ENCODE measurements around the gene MRPS11. TPM values are rescaled to one million over a fixed set of nuclear protein-coding genes. Genes with fewer than 3 reads are reported as not detected.
A peak's percentile ranks its signal among the peaks of the same experiment; 100 is the strongest.

The MRPS11 gene
- total and polyA plus RNA-seq, 2 experiments from 2014 or later: 28.5 to 67.8 TPM

DNA sequence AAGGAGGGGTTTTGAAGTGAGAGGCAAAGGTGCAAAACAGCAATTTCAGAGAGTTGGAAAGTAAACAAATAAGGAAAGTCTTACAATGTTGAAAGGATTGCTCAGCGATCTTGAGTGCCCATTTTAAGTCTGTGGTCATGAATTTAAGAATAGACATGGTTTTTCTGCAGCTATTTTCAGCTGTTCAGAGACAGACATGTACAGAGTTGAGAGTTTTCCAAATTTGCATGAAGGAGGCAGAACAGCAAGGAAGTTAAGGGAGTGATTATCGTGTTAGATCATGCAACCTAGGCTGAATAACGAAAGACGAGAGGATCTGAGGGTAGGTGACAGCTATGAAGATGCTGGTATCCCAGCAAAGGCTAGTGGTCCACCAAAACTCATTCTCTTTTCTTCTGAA, 41.8 kb downstream of the MRPS11 start:
- H4K20me1 ChIP-seq (ENCODE audit: insufficient read depth, poor library complexity, severe bottlenecking): no peaks in the 10 kb centered on the region
- TF ChIP-seq, protein P1, sequence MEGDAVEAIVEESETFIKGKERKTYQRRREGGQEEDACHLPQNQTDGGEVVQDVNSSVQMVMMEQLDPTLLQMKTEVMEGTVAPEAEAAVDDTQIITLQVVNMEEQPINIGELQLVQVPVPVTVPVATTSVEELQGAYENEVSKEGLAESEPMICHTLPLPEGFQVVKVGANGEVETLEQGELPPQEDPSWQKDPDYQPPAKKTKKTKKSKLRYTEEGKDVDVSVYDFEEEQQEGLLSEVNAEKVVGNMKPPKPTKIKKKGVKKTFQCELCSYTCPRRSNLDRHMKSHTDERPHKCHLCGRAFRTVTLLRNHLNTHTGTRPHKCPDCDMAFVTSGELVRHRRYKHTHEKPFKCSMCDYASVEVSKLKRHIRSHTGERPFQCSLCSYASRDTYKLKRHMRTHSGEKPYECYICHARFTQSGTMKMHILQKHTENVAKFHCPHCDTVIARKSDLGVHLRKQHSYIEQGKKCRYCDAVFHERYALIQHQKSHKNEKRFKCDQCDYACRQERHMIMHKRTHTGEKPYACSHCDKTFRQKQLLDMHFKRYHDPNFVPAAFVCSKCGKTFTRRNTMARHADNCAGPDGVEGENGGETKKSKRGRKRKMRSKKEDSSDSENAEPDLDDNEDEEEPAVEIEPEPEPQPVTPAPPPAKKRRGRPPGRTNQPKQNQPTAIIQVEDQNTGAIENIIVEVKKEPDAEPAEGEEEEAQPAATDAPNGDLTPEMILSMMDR (IDR thresholded peaks at IDR 0.05; ENCODE audit: poor library complexity): no peak
- TF ChIP-seq EZH2 (IDR thresholded peaks at IDR 0.05; ENCODE audit: borderline replicate concordance): no peak
- TF ChIP-seq EZH2phosphoT487 (IDR thresholded peaks at IDR 0.05; ENCODE audit: low read depth, severe bottlenecking, unreplicated experiment): no peak

DNA sequence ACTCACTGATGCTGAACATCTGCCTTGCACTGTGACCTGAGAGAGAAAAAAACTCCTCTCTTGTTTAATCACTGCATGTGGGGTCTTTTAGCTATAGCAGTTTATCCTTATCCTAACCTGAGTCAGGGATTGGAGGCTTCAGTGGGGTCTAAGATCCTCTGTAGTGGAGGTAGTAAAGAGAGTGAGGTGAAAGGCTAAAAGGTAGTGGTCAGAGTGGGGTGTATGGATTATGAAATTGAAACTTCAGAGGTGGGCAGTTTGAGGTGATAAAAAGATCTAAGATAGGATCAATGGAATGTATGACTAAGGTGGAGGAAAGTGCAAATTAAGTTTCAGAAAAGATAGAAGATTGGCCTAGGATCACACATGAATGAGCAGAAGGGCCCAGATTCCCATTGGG, 42.5 kb downstream of the MRPS11 start:
- Histone ChIP-seq H2AFZ (no peak overlapping the region), H3K36me3 (replicated peaks; ENCODE audit: insufficient read depth, low read depth) (no peaks in the 10 kb centered on the region), H3K9me2 (replicated peaks; ENCODE audit: insufficient read depth) (no peaks in the 10 kb centered on the region), H3K27me3 (no peaks in the 10 kb centered on the region), H3K4me2 (no peak overlapping the region), H4K20me1 (ENCODE audit: insufficient read depth, poor library complexity, severe bottlenecking) (no peaks in the 10 kb centered on the region), H3K79me2 (no peaks in the 10 kb centered on the region), H3K9me3 (ENCODE audit: low read depth) (no peaks in the 10 kb centered on the region), H3K4me1 (ENCODE audit: insufficient read depth) (peaks cover 5% of the 10 kb centered on the region), H3K4me3 (no peak overlapping the region), H3K27ac (no peak overlapping the region)
- no peak for DNase-seq (ENCODE audit: low spot score)
- TF ChIP-seq EZH2 (IDR thresholded peaks at IDR 0.05; ENCODE audit: borderline replicate concordance): no peak
- TF ChIP-seq EZH2phosphoT487 (IDR thresholded peaks at IDR 0.05; ENCODE audit: low read depth, severe bottlenecking, unreplicated experiment): no peak
- TF ChIP-seq, protein P1 (IDR thresholded peaks at IDR 0.05; ENCODE audit: poor library complexity): no peak

More for the DNA sequence above, 41.8 kb downstream of the MRPS11 start:
- no peak overlapping the region for H3K27ac ChIP-seq
- H3K79me2 ChIP-seq: no peaks in the 10 kb centered on the region
- H3K9me3 ChIP-seq (ENCODE audit: low read depth): no peaks in the 10 kb centered on the region
- WGBS (ENCODE audit: low lambda C conversion rate, missing lambda C conversion rate): 98% methylated on average over 4 of the region's 4 CpGs
- peaks cover 5% of the 10 kb centered on the region for H3K4me1 ChIP-seq (ENCODE audit: insufficient read depth)
- no peak for DNase-seq (ENCODE audit: low spot score)
- H3K36me3 ChIP-seq (replicated peaks; ENCODE audit: insufficient read depth, low read depth): no peaks in the 10 kb centered on the region
- H3K9me2 ChIP-seq (replicated peaks; ENCODE audit: insufficient read depth): no peaks in the 10 kb centered on the region
- H3K4me2 ChIP-seq: no peak overlapping the region
- H2AFZ ChIP-seq: no peak overlapping the region
- no peak overlapping the region for H3K4me3 ChIP-seq
- no peaks in the 10 kb centered on the region for H3K27me3 ChIP-seq

DNA sequence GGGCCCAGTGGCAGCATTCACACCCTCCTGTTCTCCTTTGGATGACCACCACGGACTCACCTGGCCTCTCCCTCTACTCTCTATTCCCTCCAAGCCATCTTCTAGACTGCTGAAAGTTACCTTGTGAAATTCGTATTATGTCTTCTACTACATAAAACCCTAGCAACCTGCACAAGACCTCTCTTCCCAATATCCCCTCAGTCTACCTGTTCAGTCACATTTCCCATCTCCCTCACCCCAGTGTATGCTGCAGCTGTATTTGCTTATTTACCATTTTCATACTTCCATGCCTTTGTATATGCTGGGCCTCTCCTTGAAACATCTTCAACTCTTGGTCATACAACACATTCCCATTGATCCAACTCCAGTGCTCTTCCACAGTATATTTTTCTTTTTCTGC, 43.7 kb downstream of the MRPS11 start:
- Histone ChIP-seq H4K20me1 (ENCODE audit: insufficient read depth, poor library complexity, severe bottlenecking) (no peaks in the 10 kb centered on the region), H3K9me3 (ENCODE audit: low read depth) (no peaks in the 10 kb centered on the region), H3K4me3 (no peak overlapping the region), H2AFZ (no peak overlapping the region), H3K36me3 (replicated peaks; ENCODE audit: insufficient read depth, low read depth) (no peaks in the 10 kb centered on the region), H3K79me2 (no peaks in the 10 kb centered on the region), H3K27ac (no peak overlapping the region), H3K27me3 (no peaks in the 10 kb centered on the region), H3K4me2 (no peak overlapping the region), H3K4me1 (ENCODE audit: insufficient read depth) (peaks cover 5% of the 10 kb centered on the region), H3K9me2 (replicated peaks; ENCODE audit: insufficient read depth) (no peaks in the 10 kb centered on the region)
- WGBS (ENCODE audit: low lambda C conversion rate, missing lambda C conversion rate): 100% methylated on average over 2 of the region's 2 CpGs
- no peak for DNase-seq (ENCODE audit: low spot score)
- TF ChIP-seq EZH2phosphoT487 (IDR thresholded peaks at IDR 0.05; ENCODE audit: low read depth, severe bottlenecking, unreplicated experiment): no peak
- TF ChIP-seq, protein P1 (IDR thresholded peaks at IDR 0.05; ENCODE audit: poor library complexity): no peak
- no peak for TF ChIP-seq EZH2 (IDR thresholded peaks at IDR 0.05; ENCODE audit: borderline replicate concordance)

DNA sequence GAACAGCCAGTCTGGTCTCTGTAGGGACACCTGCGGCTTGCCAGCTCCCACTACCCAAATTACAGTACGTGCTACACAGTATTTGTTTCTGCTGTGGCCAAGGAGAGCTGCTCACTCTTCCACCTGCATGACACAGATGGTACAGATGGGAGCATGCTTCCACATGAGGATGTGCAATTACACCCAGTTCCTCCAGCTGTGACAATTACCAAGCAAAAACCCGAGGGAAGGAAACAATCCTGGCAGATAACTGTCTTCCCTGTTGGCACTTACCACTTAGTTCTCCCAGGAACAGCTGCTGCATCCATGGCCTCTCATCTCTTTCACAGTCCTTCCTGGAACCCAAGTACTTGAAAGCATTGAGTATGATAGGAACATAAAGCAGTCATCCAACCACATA, 44.6 kb downstream of the MRPS11 start:
- Histone ChIP-seq H3K9me3 (ENCODE audit: low read depth) (no peaks in the 10 kb centered on the region), H3K27me3 (no peaks in the 10 kb centered on the region), H2AFZ (no peak overlapping the region), H3K4me1 (ENCODE audit: insufficient read depth) (peaks cover 5% of the 10 kb centered on the region), H3K36me3 (replicated peaks; ENCODE audit: insufficient read depth, low read depth) (no peaks in the 10 kb centered on the region), H3K4me2 (no peak overlapping the region), H3K4me3 (no peak overlapping the region), H3K27ac (peak overlapping the region; percentile 57), H3K9me2 (replicated peaks; ENCODE audit: insufficient read depth) (no peaks in the 10 kb centered on the region), H3K79me2 (no peaks in the 10 kb centered on the region), H4K20me1 (ENCODE audit: insufficient read depth, poor library complexity, severe bottlenecking) (no peaks in the 10 kb centered on the region)
- no peak for DNase-seq (ENCODE audit: low spot score)
- WGBS (ENCODE audit: low lambda C conversion rate, missing lambda C conversion rate): 79% methylated on average over 3 of the region's 3 CpGs
- TF ChIP-seq EZH2 (IDR thresholded peaks at IDR 0.05; ENCODE audit: borderline replicate concordance) (no peak), EZH2phosphoT487 (IDR thresholded peaks at IDR 0.05; ENCODE audit: low read depth, severe bottlenecking, unreplicated experiment) (no peak)
- TF ChIP-seq, protein P1 (IDR thresholded peaks at IDR 0.05; ENCODE audit: poor library complexity): no peak
